Fibroblast of pulmonary artery (primary cell): Measurements from ENCODE around the gene CDC42EP3.
A peak's percentile ranks its signal among the peaks of the same experiment; 100 is the strongest.

ENCODE experiments used
- DNase-seq: peaks from one replicate; pipeline ENCODE4 v3.0.0-alpha.2; 2010; ENCODE audit warnings: low read depth
- H3K4me3 ChIP-seq: replicated peaks from 2 replicates; pipeline ENCODE4 v1.5.1; 2011; ENCODE audit warnings: low read depth, mild to moderate bottlenecking, control low read depth, low read length, moderate library complexity
- TF ChIP-seq, protein P1 (sequence below): IDR thresholded peaks from 2 replicates; pipeline ENCODE4 v1.5.1; 2011; ENCODE audit warnings: mild to moderate bottlenecking, control low read depth, low read length, inconsistent platforms; ENCODE audit errors: missing control alignments

Gene CDC42EP3

DNA sequence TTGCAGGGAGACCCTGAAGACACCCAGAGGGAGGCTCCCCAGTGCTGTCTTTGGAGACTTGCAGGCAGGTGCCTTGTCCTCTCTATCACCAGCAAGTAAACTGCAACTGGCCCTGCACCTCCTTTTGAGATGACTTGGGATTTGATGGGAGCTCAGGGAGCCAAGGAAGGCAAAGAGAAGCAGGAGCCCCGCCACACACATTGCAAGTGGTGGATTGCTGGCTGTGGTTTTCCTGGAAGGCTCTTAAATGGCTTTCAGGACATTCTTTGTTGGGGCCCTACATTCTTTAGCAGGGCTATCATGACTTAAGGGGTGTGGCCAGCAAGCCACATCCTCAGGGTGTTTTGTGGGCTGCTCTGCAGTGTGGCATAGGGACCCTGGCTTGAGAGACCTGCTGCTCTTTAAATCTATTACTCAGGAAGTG, 39.9 kb upstream of the CDC42EP3 start:
- TF ChIP-seq, protein P1, sequence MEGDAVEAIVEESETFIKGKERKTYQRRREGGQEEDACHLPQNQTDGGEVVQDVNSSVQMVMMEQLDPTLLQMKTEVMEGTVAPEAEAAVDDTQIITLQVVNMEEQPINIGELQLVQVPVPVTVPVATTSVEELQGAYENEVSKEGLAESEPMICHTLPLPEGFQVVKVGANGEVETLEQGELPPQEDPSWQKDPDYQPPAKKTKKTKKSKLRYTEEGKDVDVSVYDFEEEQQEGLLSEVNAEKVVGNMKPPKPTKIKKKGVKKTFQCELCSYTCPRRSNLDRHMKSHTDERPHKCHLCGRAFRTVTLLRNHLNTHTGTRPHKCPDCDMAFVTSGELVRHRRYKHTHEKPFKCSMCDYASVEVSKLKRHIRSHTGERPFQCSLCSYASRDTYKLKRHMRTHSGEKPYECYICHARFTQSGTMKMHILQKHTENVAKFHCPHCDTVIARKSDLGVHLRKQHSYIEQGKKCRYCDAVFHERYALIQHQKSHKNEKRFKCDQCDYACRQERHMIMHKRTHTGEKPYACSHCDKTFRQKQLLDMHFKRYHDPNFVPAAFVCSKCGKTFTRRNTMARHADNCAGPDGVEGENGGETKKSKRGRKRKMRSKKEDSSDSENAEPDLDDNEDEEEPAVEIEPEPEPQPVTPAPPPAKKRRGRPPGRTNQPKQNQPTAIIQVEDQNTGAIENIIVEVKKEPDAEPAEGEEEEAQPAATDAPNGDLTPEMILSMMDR = no peak
- no peak overlapping the region for H3K4me3 ChIP-seq
- DNase-seq = peak; percentile 86

DNA sequence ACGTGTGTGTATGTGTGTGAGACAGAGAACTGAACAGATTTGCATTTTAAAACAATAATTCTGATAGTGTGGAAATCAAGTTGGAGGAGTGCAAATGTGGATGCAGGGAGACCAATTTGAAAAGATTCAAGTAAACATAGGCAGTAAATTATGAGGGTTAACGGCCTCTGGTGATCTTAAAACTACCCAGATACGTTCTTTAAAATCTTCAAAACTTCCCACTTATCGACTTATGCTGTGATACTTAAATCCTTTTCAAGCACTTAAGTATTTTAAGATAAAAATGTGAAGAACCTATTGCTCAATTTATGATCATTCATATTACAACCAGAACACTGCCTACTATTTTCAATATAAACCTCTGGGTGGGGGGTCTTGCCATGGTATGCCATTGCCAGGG, 37.7 kb upstream of the CDC42EP3 start:
- DNase-seq = no peak
- TF ChIP-seq, protein P1 = no peak
- H3K4me3 ChIP-seq = no peak overlapping the region

DNA sequence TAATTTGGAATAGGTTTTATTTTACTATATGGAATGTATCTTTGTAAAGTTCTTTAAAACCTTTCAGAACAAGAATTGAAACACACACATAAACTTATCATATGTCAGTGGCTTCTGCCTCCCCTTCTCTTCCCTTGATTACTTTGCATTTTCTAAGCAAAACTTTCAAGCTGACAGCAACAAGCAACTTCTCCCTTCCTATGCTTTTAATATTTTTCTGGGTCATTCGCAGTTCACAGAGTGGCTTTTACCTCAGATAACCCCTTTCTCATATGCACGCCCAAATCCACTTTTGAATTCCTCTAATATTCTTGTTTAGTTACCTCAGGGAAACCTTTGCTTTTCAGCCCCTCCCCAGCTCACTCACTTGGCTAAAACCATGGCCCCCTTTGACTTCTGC, 36.7 kb upstream of the CDC42EP3 start:
- TF ChIP-seq, protein P1 = no peak
- DNase-seq = no peak
- H3K4me3 ChIP-seq = no peak overlapping the region

DNA sequence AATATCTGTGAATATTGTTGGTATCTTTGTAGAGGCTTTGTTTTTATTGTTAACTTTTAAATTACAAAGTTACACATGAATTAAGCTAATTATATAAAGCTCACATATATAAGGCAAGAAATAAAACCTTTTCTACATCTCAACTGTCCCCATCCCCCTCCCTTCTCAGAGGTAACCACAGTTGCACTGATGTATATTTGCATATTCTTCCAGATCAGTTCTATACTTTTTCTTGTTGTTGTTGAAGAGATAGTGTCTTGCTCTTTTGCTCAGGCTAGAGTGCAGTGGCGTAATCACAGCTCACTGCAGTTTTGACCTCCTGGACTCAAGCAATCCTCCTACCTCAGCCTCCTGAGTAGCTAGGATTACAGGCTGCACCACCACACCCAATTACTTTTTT, 36.0 kb upstream of the CDC42EP3 start:
- DNase-seq = no peak
- TF ChIP-seq, protein P1 = no peak
- no peak overlapping the region for H3K4me3 ChIP-seq

DNA sequence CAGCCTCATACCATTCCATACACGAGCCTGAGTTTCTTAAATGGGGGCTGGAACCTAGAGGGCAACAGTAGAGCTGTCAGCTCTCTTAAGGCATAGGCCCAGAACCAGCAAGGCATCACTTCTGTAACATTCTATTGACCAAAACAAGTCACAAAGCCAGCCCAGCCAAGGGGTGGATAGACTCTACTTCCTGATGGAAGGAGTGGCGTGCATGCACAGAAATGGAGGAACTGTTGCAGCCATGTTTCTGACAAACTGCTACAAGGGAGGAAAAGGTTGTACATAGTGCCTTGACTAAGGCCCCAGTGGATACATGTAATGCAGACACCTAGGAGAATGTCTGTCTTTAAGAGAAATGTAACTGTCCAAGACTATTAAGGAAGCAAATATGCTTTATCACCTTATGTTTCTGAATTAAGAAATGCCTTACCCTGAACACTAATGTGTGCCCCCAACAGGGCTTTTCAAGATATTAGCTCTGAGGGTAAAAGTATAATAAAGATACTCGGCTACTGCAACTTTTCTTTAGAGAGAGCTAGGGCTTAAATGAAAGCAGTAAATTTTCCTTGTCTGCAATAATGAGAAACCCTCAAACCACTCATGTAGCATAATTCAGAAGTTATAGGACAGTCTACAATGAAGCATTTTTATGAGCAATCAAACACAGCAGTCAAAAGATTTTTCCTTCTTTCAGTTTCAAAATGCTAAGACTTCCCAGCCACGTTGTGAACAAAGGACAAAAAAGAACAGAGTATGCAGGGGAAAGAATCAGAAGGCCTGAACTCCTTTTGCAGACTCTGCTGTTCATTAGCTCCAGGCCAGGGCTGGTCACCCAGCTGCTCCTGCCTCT, 35.1 kb upstream of the CDC42EP3 start:
- no peak for DNase-seq
- H3K4me3 ChIP-seq = no peak overlapping the region
- TF ChIP-seq, protein P1 = no peak

DNA sequence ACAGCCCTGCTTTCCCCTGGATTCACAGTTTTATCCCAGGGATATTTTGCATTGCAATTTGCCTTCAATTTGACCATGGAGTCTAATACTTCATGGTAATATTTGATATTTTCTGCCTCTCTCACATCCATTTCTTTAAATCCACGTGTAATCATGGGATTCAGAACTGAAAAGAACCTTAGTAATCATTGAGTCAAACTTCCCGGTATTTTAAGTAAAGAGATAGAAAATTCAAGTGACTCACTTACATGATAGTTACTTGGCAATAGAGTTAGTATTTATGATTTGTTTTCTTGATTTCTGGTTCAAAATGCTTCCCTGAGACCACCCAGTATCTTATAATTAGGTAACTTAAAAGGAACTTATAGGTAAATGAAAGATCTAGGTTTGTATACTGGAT, 33.7 kb upstream of the CDC42EP3 start:
- DNase-seq = no peak
- TF ChIP-seq, protein P1 = no peak
- no peak overlapping the region for H3K4me3 ChIP-seq
